H9 (cell line): ENCODE measurements around the gene COMP. TPM values are rescaled to one million over a fixed set of nuclear protein-coding genes. Genes with fewer than 3 reads are reported as not detected.

Experiments
- DNase-seq: peaks from one replicate; pipeline ENCODE4 v3.0.0-alpha.2; 2017
- H2AFZ ChIP-seq: one replicate; pipeline ENCODE4 v1.6.1; 2013; ENCODE audit warnings: mild to moderate bottlenecking, low read length, control low read depth, moderate library complexity
- H2AK5ac ChIP-seq: 2 replicates; pipeline ENCODE4 v1.6.1; 2013; ENCODE audit warnings: low read length, control low read depth, mixed read lengths; ENCODE audit not compliant: insufficient read length
- H2BK120ac ChIP-seq: one replicate; pipeline ENCODE4 v1.6.1; 2013; ENCODE audit warnings: low read depth, mild to moderate bottlenecking, low read length, control low read depth, inconsistent platforms; ENCODE audit not compliant: poor library complexity, severe bottlenecking
- H2BK12ac ChIP-seq: 2 replicates; pipeline ENCODE4 v1.6.1; 2013; ENCODE audit warnings: low read length, control low read depth, mixed read lengths, low read depth; ENCODE audit not compliant: insufficient read length
- H2BK15ac ChIP-seq: 2 replicates; pipeline ENCODE4 v1.6.1; 2013; ENCODE audit warnings: low read depth, low read length, control low read depth
- H2BK20ac ChIP-seq: one replicate; pipeline ENCODE4 v1.6.1; 2013; ENCODE audit warnings: low read depth, mild to moderate bottlenecking, low read length, control low read depth, inconsistent platforms; ENCODE audit not compliant: poor library complexity, severe bottlenecking
- H2BK5ac ChIP-seq: 2 replicates; pipeline ENCODE4 v1.6.1; 2013; ENCODE audit warnings: low read length, control low read depth, mixed read lengths; ENCODE audit not compliant: insufficient read length
- H3K14ac ChIP-seq: 2 replicates; pipeline ENCODE4 v1.6.1; 2013; ENCODE audit warnings: low read length, control low read depth; ENCODE audit not compliant: insufficient read depth
- H3K18ac ChIP-seq: 2 replicates; pipeline ENCODE4 v1.6.1; 2013; ENCODE audit warnings: low read depth, mild to moderate bottlenecking, mixed read lengths, low read length, control low read depth; ENCODE audit not compliant: insufficient read length
- H3K23ac ChIP-seq: 2 replicates; pipeline ENCODE4 v1.6.1; 2013; ENCODE audit warnings: low read length, control low read depth, mixed read lengths, low read depth; ENCODE audit not compliant: insufficient read length
- H3K23me2 ChIP-seq: 2 replicates; pipeline ENCODE4 v1.6.1; 2013; ENCODE audit warnings: low read depth, mild to moderate bottlenecking, mixed read lengths, low read length, control low read depth; ENCODE audit not compliant: insufficient read length, poor library complexity, severe bottlenecking
- H3K27ac ChIP-seq: 2 replicates; pipeline ENCODE4 v1.5.1; 2013; ENCODE audit warnings: low read length, control low read depth, mixed read lengths, low read depth; ENCODE audit not compliant: insufficient read length
- H3K27me3 ChIP-seq: 2 replicates; pipeline ENCODE4 v1.6.1; 2013; ENCODE audit warnings: low read length, control low read depth, inconsistent platforms; ENCODE audit not compliant: insufficient read depth
- H3K4ac ChIP-seq: 2 replicates; pipeline ENCODE4 v1.6.1; 2013; ENCODE audit warnings: low read depth, mild to moderate bottlenecking, control low read depth, inconsistent platforms, low read length, moderate library complexity
- H3K4me1 ChIP-seq: 2 replicates; pipeline ENCODE4 v1.6.1; 2013; ENCODE audit warnings: low read length, control low read depth, inconsistent platforms; ENCODE audit not compliant: insufficient read depth
- H3K4me2 ChIP-seq: 2 replicates; pipeline ENCODE4 v1.6.1; 2013; ENCODE audit warnings: low read length, control low read depth, mixed read lengths; ENCODE audit not compliant: insufficient read length, insufficient read depth
- H3K56ac ChIP-seq: 2 replicates; pipeline ENCODE4 v1.6.1; 2013; ENCODE audit warnings: low read depth, mild to moderate bottlenecking, mixed read lengths, low read length, control low read depth; ENCODE audit not compliant: insufficient read length
- H3K79me1 ChIP-seq: 2 replicates; pipeline ENCODE4 v1.6.1; 2013; ENCODE audit warnings: low read depth, mild to moderate bottlenecking, moderate library complexity, low read length, control low read depth, inconsistent platforms; ENCODE audit not compliant: insufficient read depth, poor library complexity, severe bottlenecking
- H3K79me2 ChIP-seq: 2 replicates; pipeline ENCODE4 v1.6.1; 2013; ENCODE audit warnings: low read length, control low read depth, inconsistent platforms; ENCODE audit not compliant: insufficient read depth
- H3K9ac ChIP-seq: 2 replicates; pipeline ENCODE4 v1.6.1; 2013; ENCODE audit warnings: low read length, control low read depth, mixed read lengths; ENCODE audit not compliant: insufficient read length; ENCODE audit errors: extremely low read depth
- H3K9me3 ChIP-seq: one replicate; pipeline ENCODE4 v1.6.1; 2013; ENCODE audit warnings: low read depth, low read length, inconsistent platforms; ENCODE audit not compliant: control insufficient read depth
- H3T11ph ChIP-seq: one replicate; pipeline ENCODE4 v1.6.1; 2013; ENCODE audit warnings: mild to moderate bottlenecking, low read length, control low read depth, inconsistent platforms
- H4K20me1 ChIP-seq: one replicate; pipeline ENCODE4 v1.6.1; 2013; ENCODE audit not compliant: control insufficient read depth, insufficient read length, insufficient read depth
- H4K5ac ChIP-seq: 2 replicates; pipeline ENCODE4 v1.6.1; 2013; ENCODE audit warnings: low read depth, mild to moderate bottlenecking, mixed read lengths, low read length, control low read depth; ENCODE audit not compliant: insufficient read length
- H4K8ac ChIP-seq: replicated peaks from 2 replicates; pipeline ENCODE4 v1.6.1; 2013; ENCODE audit warnings: low read length, control low read depth, mixed read lengths, low read depth; ENCODE audit not compliant: insufficient read length
- H4K91ac ChIP-seq: 2 replicates; pipeline ENCODE4 v1.6.1; 2013; ENCODE audit warnings: low read depth, mild to moderate bottlenecking, moderate library complexity, mixed read lengths, low read length, control low read depth; ENCODE audit not compliant: insufficient read length
- H3K27ac Mint-ChIP-seq, 3 experiments: 2 replicates in 2 of 3; 3 replicates in 1 of 3; pipeline ENCODE4 v1.8.0; 2020 to 2021; ENCODE audit warnings: mixed read lengths in 3 of 3, mild to moderate bottlenecking in 1 of 3, moderate library complexity in 1 of 3
- H3K27me3 Mint-ChIP-seq: 2 replicates; pipeline ENCODE4 v1.8.0; 2021; ENCODE audit warnings: low read depth, mild to moderate bottlenecking, moderate library complexity, mixed read lengths
- H3K36me3 Mint-ChIP-seq, 3 experiments: 2 replicates in 2 of 3; 3 replicates in 1 of 3; pipeline ENCODE4 v1.8.0; 2020 to 2021; ENCODE audit warnings: low read depth in 3 of 3, mixed read lengths in 3 of 3; ENCODE audit not compliant: insufficient read depth in 1 of 3
- H3K4me1 Mint-ChIP-seq, 2 experiments: 2 replicates each; pipeline ENCODE4 v1.8.0; 2020; ENCODE audit warnings: mixed read lengths in 2 of 2
- H3K4me3 Mint-ChIP-seq, 2 experiments: 2 replicates in 1 of 2; 3 replicates in 1 of 2; pipeline ENCODE4 v1.8.0; 2020 to 2021; ENCODE audit warnings: mild to moderate bottlenecking in 2 of 2, mixed read lengths in 2 of 2, moderate library complexity in 1 of 2
- H3K9me3 Mint-ChIP-seq, 2 experiments: 2 replicates in 1 of 2; 3 replicates in 1 of 2; pipeline ENCODE4 v1.8.0; 2020; ENCODE audit warnings: mild to moderate bottlenecking in 2 of 2, mixed read lengths in 2 of 2, moderate library complexity in 1 of 2
- CTCF ChIP-seq: fragments of 200-600 bp; sonication (generic); conservative IDR thresholded peaks from 3 replicates; pipeline ENCODE4 v1.8.0; 2021; ENCODE audit warnings: antibody characterized with exemption, mild to moderate bottlenecking
- WGBS: extraction: QIAGEN DNeasy Blood & Tissue Kit; methylation state at CpG from one replicate; pipeline ENCODE4 v1.1.7; 2013; ENCODE audit warnings: missing lambda C conversion rate, low lambda C conversion rate, mixed read lengths; ENCODE audit not compliant: insufficient read length; ENCODE audit errors: extremely low coverage; 5-methylcytosine and 5-hydroxymethylcytosine counted together
- total RNA-seq: library from RNA; stranded (reverse); gene quantifications from 2 replicates; pipeline ENCODE4 v1.2.1, GENCODE V29; 2021

Gene COMP
- total RNA-seq, 1 experiment from 2014 or later = 0.15 TPM

GRCh38 chr19:18774107-18774506, 17.0 kb downstream of the COMP start:
- no peak overlapping the region for H3K23ac ChIP-seq
- no peak overlapping the region; the same call in 1 of the 2 replicates for H3K14ac ChIP-seq
- no peak overlapping the region for H4K5ac ChIP-seq
- H3K18ac ChIP-seq = no peak overlapping the region
- Mint-ChIP-seq H3K9me3 (no peaks in the 10 kb centered on the region), H3K27ac (no peak overlapping the region), H3K27me3 (peaks cover 96% of the 10 kb centered on the region), H3K36me3 (no peaks in the 10 kb centered on the region), H3K4me3 (no peak overlapping the region), H3K4me1 (peaks cover 4 to 9% of the 10 kb centered on the region in 2 experiments; a peak in 3 of 4 replicates)
- no peak overlapping the region for H3K56ac ChIP-seq
- no peak overlapping the region for H2AFZ ChIP-seq
- H2BK12ac ChIP-seq = no peak overlapping the region
- H3K4me1 ChIP-seq = no peaks in the 10 kb centered on the region
- no peak overlapping the region for H3K4ac ChIP-seq
- no peaks in the 10 kb centered on the region for H4K20me1 ChIP-seq
- H2BK120ac ChIP-seq = no peak overlapping the region
- no peak overlapping the region for H4K91ac ChIP-seq
- no peak overlapping the region for H2BK5ac ChIP-seq
- TF ChIP-seq CTCF = no peak
- H3K79me1 ChIP-seq = no peaks in the 10 kb centered on the region
- H4K8ac ChIP-seq = no peak overlapping the region
- H3K23me2 ChIP-seq = no peaks in the 10 kb centered on the region
- H3K9me3 ChIP-seq = no peaks in the 10 kb centered on the region
- H3K4me2 ChIP-seq = no peak overlapping the region
- no peak overlapping the region for H3T11ph ChIP-seq
- H2BK20ac ChIP-seq = no peak overlapping the region
- no peak overlapping the region for H3K9ac ChIP-seq
- H3K79me2 ChIP-seq = no peaks in the 10 kb centered on the region
- H3K27ac ChIP-seq = no peak overlapping the region
- no peak overlapping the region for H2BK15ac ChIP-seq
- H3K27me3 ChIP-seq = peaks cover 61% of the 10 kb centered on the region
- no CpG with 5 or more reads among the region's 11 CpGs for WGBS
- H2AK5ac ChIP-seq = no peak overlapping the region
- DNase-seq = no peak
